T-helper 2 cell treated with Interferon-gamma antibody and Interleukin-4, amounts not matched to agents 100 ng/mL and 5 ng/mL, for 36 hours (primary cell): Measurements from ENCODE around the gene INPP5A. TPM values are rescaled to one million over a fixed set of nuclear protein-coding genes. Genes with fewer than 3 reads are reported as not detected.
"Not testable (repeated sequence)": the region's sequence is repeated elsewhere in the genome, so short reads cannot be mapped to it uniquely, and the experiment has no call there.

Source experiments
- intact Hi-C: fragments of 100-400 bp; cut with micrococcal nuclease; formaldehyde crosslinking; loops from one replicate; pipeline ENCODE4 v1.15.1; 2023
- total RNA-seq: library from RNA; stranded (reverse); gene quantifications from 2 replicates; pipeline ENCODE4 v1.2.3, GENCODE V29; 2022

Gene INPP5A
- total RNA-seq, 1 donor from 2014 or later: 11.6 TPM

DNA sequence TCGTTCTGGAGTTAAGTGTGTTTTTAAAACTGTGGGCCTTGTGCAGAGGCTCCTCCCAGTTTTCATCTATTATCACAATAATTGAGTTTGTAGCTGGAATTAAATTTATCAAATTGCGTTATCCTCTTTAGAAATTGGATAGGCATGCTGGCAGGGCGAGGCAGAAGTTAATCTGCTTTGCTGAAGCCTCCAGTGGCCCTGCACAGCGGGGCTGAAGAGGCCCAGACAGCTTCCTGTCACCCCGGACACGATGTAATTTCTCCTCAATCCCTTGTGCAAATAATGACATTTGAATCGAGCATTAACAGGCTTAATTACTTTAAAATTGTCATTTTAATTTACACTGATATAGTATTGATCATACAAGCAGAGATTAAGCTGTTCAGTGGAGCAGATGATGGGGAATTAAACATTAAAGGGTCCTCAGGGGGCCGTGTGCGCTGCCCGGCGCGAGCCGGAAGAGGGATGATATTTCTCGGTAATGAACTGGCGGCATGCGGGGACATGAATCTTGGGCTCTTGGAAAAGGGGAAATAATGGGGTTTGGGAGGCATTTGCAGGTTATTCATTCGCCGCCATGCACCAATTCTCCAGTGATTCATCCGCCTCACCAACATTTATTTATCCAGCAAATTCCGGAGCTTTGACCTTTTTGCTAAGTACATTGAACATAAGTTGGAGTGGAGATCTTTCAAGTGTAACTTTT lies 129.9 kb downstream of the INPP5A start:
- intact Hi-C loops: no loop called here

DNA sequence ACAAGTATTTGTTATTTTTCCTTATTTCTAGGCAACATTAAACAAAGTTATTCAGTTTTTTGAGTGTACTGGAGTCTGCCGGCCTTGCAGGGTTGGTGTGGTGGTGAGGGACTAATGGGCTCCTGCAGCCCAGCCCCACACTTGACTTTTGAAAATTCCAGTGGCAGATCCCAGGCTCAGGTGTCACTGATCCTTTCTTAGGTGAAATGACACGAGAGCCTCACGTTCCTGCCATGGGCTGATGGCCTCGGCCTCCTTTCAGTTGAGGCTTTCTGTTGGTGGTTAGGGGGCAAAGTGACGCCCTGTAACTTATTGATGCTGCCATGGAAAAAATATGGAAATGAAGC lies 130.4 kb downstream of the INPP5A start:
- intact Hi-C loops: no loop called here

DNA sequence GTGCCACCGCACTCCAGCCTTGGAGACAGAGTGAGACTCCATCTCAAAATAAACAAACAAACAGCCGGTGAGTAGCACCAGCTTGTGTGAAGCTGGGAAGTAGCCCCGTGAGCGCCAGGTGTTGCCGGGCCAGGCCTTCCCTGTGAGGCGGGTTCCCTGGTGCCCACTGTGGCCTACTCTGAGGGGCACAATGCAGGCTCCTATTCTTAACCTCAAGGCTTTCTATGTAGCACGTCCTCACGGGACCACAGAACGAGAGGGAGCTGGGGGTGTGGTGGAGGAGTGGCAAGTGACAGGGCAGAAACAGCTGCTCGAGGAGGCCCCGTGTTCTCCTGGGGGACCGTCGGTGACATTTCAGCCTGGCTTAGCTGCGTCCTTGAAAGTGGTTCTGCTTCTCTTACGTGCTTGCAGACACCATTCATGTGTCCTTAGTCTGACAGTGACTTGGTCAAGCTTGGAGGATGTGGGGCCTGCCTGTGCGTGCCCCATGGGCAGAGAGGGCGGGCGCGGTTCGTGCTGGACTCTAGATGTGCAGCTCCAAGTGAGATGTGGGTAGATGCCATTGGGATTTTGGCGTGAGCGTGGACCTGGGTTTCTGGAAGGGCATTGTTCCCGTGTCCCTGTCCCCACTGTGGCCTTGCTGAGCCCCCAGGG lies 131.7 kb downstream of the INPP5A start:
- intact Hi-C loops: no loop called here

GRCh38 chr10:132670546-132671227 lies 133.1 kb downstream of the INPP5A start:
- intact Hi-C loops: no loop called here

- intact Hi-C loops: no loop called here
Measured at GRCh38 chr10:132671228-132672154, 133.9 kb downstream of the INPP5A start.

DNA sequence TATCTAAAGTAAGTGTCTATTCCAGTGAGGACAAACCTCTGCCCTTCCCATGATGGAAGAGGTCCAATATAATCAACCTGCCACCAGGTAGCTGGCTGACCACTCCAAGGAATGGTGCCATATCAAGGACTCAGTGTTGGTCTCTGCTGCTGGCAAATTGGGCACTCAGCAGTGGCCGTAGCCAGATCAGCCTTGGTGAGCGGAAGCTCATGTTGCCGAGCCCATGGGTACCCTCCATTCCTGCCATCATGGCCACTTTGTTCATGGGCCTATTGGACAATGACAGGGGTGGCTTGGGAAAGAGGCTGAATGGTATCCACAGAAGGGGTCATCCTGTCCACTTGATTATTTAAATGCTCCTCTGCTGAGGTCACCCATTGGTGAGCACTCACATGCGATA lies 136.2 kb downstream of the INPP5A start:
- intact Hi-C loops: not testable (repeated sequence)

- intact Hi-C loops: no loop called here
Measured at GRCh38 chr10:132674311-132674710, 136.7 kb downstream of the INPP5A start.

DNA sequence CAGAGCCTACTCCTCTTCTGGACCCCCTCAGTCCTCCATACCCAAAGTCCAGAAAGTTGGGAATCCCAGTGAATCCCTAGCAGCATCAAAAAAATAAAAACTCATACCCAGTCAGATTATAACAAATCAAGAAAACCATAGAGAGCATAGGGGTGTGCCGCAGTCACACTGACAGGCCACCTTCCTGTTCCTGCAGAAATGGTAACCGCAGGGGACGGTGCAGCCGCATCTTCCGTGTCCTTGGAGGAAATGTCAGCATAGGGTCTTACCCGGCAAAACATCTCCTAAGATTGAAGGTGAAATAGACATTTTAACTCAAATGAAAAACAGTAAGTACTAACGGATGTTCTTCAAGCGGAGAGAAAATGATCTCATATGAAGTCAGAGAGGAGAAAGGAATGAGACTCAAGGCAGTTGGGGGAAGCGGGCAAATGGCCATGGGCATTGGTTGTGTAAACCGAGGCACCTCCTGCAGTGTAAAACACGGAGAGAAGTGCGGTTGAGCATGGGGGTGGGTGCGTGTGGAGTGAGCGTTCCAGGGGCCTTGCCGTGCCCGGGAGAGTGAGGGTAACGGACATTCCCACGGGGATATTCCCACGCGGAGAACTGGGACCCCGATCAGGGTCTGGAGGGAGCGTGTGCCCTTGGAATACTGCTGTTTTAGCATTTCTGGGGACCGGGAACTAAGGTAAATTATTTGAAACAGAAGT lies 137.6 kb downstream of the INPP5A start:
- intact Hi-C loops: no loop called here

GRCh38 chr10:132676193-132676891 lies 138.8 kb downstream of the INPP5A start:
- intact Hi-C loops: no loop called here

DNA sequence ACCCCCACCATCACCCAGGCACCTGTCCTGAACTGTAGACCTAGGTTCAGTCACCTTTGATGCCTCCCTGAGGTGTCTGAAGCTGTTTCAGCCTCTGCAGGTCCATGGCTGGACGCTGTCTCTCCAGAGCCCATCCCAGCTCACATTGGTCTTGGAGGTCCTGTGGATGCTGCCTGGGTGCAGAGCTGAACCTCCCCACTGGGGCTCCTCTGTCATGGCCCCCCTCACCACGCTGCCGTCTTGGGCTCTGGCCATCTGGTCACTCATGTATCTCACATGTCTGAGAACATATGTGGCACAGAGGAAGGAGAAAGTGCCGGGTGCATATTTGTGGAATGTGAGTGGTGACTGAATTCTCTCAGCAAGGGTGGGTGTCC lies 139.5 kb downstream of the INPP5A start:
- intact Hi-C loops: no loop called here

DNA sequence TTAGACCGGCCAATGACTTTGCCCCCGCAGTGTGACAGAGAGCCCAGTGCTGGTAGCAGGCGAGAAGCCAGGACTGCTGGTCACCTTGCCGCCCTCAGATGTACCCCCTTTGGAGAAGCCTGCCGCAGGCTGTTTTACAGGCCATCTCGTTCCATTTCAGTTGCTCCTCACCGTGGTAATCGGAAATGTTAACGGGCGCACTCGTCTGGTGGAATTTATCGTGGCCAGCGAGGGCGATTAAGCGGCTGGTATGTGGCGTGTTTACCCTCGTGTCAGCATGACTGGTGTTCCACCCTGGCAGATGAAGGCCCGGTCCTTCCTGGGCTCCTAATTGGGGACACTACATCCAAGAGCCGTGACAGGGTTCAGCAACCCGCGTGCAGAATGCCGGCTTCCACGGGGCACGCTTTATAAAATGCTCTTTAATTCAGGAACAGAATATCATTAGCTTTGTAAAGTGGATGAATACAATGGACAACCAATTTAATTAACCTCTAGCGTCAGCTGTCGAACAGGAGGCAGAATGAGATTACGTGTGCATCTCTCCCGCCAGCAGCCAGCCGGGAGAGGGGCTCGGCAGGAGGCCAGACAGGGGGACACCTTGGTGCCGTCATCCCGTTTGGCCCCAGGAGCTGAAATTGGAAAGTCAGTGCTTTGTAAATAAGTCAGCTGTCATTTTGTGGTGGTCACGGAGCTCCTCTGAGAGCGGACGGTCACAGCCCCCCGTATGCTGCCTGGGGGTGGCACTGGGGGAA lies 140.1 kb downstream of the INPP5A start:
- intact Hi-C loops: no loop called here

- intact Hi-C loops: no loop called here
Measured at GRCh38 chr10:132678436-132679216, 141.0 kb downstream of the INPP5A start.

- intact Hi-C loops: no loop called here
Measured at GRCh38 chr10:132679217-132679595, 141.6 kb downstream of the INPP5A start.

DNA sequence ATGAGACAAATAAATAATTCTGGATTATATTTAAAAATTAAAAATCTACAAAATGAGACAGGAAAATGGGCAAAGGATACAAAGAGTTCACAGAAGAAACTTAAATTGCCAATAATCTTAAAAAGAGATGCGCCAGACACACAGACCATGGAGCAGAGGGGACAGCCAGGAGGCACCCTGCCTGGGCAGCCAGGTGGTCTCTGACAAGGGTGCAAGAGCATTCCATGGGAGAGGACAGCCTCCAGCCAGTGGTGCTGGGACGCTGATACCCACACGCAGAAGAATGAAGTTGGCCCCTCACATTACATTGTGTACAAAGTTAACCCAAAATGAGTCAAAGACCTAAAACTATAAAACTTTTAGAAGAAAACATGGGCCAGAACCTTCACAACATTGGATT lies 142.1 kb downstream of the INPP5A start:
- intact Hi-C loops: no loop called here

DNA sequence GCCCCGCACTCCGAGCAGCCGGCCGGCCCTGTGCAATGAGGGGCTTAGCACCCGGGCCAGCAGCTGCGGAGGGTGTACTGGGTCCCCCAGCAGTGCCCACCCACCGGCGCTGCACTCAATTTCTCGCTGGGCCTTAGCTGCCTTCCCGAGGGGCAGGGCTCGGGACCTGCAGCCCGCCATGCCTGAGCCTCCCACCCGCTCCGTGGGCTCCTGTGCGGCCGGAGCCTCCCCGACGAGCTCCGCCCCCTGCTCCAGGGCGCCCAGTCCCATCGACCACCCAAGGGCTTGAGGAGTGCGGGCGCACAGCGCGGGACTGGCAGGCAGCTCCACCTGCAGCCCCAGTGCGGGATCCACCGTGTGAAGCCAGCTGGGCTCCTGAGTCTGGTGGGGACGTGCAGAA lies 143.2 kb downstream of the INPP5A start:
- intact Hi-C loops: not testable (repeated sequence)

- intact Hi-C loops: no loop called here
Measured at GRCh38 chr10:132681858-132682755, 144.5 kb downstream of the INPP5A start.

GRCh38 chr10:132684164-132684891 lies 146.7 kb downstream of the INPP5A start:
- intact Hi-C loops: no loop called here
